ENCODE results near the gene KIF12. TPM values are rescaled to one million over a fixed set of nuclear protein-coding genes. Genes with fewer than 3 reads are reported as not detected.

The KIF12 gene
- total RNA-seq, 1 experiment from 2014 or later, result 6.3 TPM

GRCh38 chr9:114126247-114127060 is 27.4 kb upstream of the KIF12 start:
- no peaks in the 10 kb centered on the region for H3K4me1 ChIP-seq (ENCODE audit: insufficient read depth, low read length)
- POLR2A ChIA-PET (ENCODE audit: unreplicated experiment), result no interaction called here
- intact Hi-C loops (cut with micrococcal nuclease), result no loop called here
- TF ChIP-seq EZH2phosphoT487 (IDR thresholded peaks at IDR 0.05; ENCODE audit: borderline replicate concordance, low read length) (no peak), EZH2 (IDR thresholded peaks at IDR 0.05; ENCODE audit: low read length, unreplicated experiment) (no peak), CTCF (conservative IDR thresholded peaks at IDR 0.05; ENCODE audit: low read depth, low read length) (no peak)
- no peaks in the 10 kb centered on the region for H3F3A ChIP-seq (ENCODE audit: low read length, unreplicated experiment)
- no peak overlapping the region for H2AFZ ChIP-seq (ENCODE audit: low read length)
- ATAC-seq, result no peak
- H3K27me3 ChIP-seq (ENCODE audit: low read length), result 0 out of 2 replicates have a peak, but pooled peaks cover 4% of the 10 kb centered on the region
- H3K4me3 ChIP-seq (ENCODE audit: low read length), result no peak overlapping the region
- H3K9ac ChIP-seq (ENCODE audit: low read length), result no peak overlapping the region
- no TSS peak for BruUV-seq (replicated peaks)
- H3K9me3 ChIP-seq (ENCODE audit: low read length), result no peaks in the 10 kb centered on the region
- CTCF ChIA-PET, result no interaction called here
- no peak overlapping the region for H3K4me2 ChIP-seq (ENCODE audit: low read length)
- no peaks in the 10 kb centered on the region for H3K36me3 ChIP-seq (ENCODE audit: low read depth, low read length)
- no peak overlapping the region for H3K27ac ChIP-seq (ENCODE audit: low read length)
- no peak for DNase-seq
- no peaks in the 10 kb centered on the region for H3K79me2 ChIP-seq (ENCODE audit: low read length)
- H3K9me2 ChIP-seq (replicated peaks; ENCODE audit: low read length), result no peaks in the 10 kb centered on the region
- no peaks in the 10 kb centered on the region for H4K20me1 ChIP-seq (ENCODE audit: low read length)

DNA sequence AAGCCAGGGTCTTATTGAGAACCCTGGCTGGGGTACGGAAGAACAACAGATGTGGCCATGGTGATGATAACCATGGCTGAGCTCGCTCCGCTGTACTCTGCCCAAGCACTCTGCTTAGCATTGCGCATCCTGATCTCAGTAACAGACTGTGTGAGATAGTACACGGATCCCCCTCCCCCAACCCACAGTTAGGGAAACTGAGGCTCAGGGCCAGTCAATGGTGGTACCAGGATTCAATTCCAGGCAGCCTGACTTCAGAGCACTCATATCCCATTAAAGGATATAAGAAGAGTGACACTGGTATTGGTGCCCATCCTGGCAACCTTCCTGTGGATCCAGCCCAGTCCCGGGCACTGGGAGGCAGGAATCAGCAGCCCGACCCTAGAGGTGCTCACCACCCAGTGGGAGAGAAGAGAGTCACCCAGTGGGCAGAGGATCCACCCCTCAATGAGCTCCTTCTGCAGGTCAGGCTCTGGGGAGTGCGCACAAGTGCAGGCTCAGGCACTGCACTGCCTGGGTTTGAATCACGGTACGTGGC is 26.5 kb upstream of the KIF12 start:
- CTCF ChIA-PET, result no interaction called here
- Histone ChIP-seq H3K4me3 (ENCODE audit: low read length) (no peak overlapping the region), H3K36me3 (ENCODE audit: low read depth, low read length) (no peaks in the 10 kb centered on the region), H3K9me3 (ENCODE audit: low read length) (no peaks in the 10 kb centered on the region), H3K9me2 (replicated peaks; ENCODE audit: low read length) (no peaks in the 10 kb centered on the region), H2AFZ (ENCODE audit: low read length) (no peak overlapping the region), H3K79me2 (ENCODE audit: low read length) (no peaks in the 10 kb centered on the region), H3K4me2 (ENCODE audit: low read length) (no peak overlapping the region), H4K20me1 (ENCODE audit: low read length) (no peaks in the 10 kb centered on the region), H3K4me1 (ENCODE audit: insufficient read depth, low read length) (no peaks in the 10 kb centered on the region), H3K27me3 (ENCODE audit: low read length) (no peaks in the 10 kb centered on the region), H3K9ac (ENCODE audit: low read length) (no peak overlapping the region), H3F3A (ENCODE audit: low read length, unreplicated experiment) (no peaks in the 10 kb centered on the region), H3K27ac (ENCODE audit: low read length) (no peak overlapping the region)
- POLR2A ChIA-PET (ENCODE audit: unreplicated experiment), result no interaction called here
- intact Hi-C loops (cut with micrococcal nuclease), result no loop called here
- BruUV-seq (replicated peaks), result no TSS peak
- ATAC-seq (no peak), DNase-seq (no peak)
- TF ChIP-seq EZH2 (IDR thresholded peaks at IDR 0.05; ENCODE audit: low read length, unreplicated experiment) (no peak), EZH2phosphoT487 (IDR thresholded peaks at IDR 0.05; ENCODE audit: borderline replicate concordance, low read length) (no peak), CTCF (conservative IDR thresholded peaks at IDR 0.05; ENCODE audit: low read depth, low read length) (no peak)

Data from PC-3 (cell line).